K562 (cell line): ENCODE results near the gene GRK4. TPM values are rescaled to one million over a fixed set of nuclear protein-coding genes. Genes with fewer than 3 reads are reported as not detected.
A peak's percentile ranks its signal among the peaks of the same experiment; 100 is the strongest.

Source experiments
- ATAC-seq: fragments of 200-7000 bp; cut with Tn5 transposase; 3 replicates; pipeline ENCODE4 v1.9.1; 2020; ENCODE audit warnings: moderate library complexity
- BruUV-seq: library from RNA; stranded (reverse); fragments of 400-500 nt; replicated peaks from 2 replicates; lab custom pipeline; 2021; lab: Mats Ljungman, UMichigan
- CTCF ChIA-PET: fragments of 300-600 bp; formaldehyde crosslinking; extraction: SDS; loops from one replicate; lab custom pipeline; 2021; ENCODE audit warnings: low intra/inter-chr PET ratio; lab: Yijun Ruan, JAX
- POLR2A ChIA-PET: fragments of 300-600, 350-650 bp; sonication (Branson Sonifier 250); formaldehyde crosslinking; extraction: SDS; loops from one replicate; lab custom pipeline; 2021; ENCODE audit warnings: antibody characterized with exemption, inconsistent platforms; lab: Yijun Ruan, JAX
- DNase-seq, 4 experiments: peaks; one replicate each; pipeline versions ENCODE4 v3.0.0 to v3.0.0-alpha.2; 2011 to 2018; ENCODE audit warnings: low spot score in 3 of 4, mixed read lengths in 3 of 4; ENCODE audit errors: extremely low read depth in 1 of 4
- FAIRE-seq: peaks from 2 replicates; lab custom pipeline; 2011; peaks lifted over from hg19 to GRCh38; lab: Jason Lieb, UNC
- H2AFZ ChIP-seq: 2 replicates; pipeline ENCODE4 v1.6.0; 2011; ENCODE audit warnings: low read depth, low read length, control low read depth, inconsistent platforms
- H3K27ac ChIP-seq: fragments of 200-600 bp; 3 replicates; pipeline ENCODE4 v1.8.0; 2011; ENCODE audit warnings: low read depth, mild to moderate bottlenecking, control low read depth, inconsistent platforms, low read length, moderate library complexity, mixed read lengths; ENCODE audit errors: extremely low read depth
- H3K27me3 ChIP-seq, 2 experiments: fragments of 300-600 bp in 1 of 2; 2 replicates in 1 of 2; 3 replicates in 1 of 2; pipeline versions ENCODE4 v1.6.0 to v1.8.0; 2011; ENCODE audit warnings: inconsistent platforms in 2 of 2, low read length in 2 of 2, mild to moderate bottlenecking in 1 of 2, mixed read lengths in 1 of 2, moderate library complexity in 1 of 2; ENCODE audit not compliant: control insufficient read depth in 2 of 2, insufficient read depth in 2 of 2
- H3K36me3 ChIP-seq: fragments of 300-600 bp; 3 replicates; pipeline ENCODE4 v1.8.0; 2011; ENCODE audit warnings: mild to moderate bottlenecking, low read length, inconsistent platforms; ENCODE audit not compliant: control insufficient read depth, insufficient read depth
- H3K4me1 ChIP-seq, 2 experiments: fragments of 200-600 bp in 1 of 2; replicated peaks in 1 of 2; 2 replicates in 1 of 2; 3 replicates in 1 of 2; pipeline versions ENCODE4 v1.5.1 to v1.8.0; 2011; ENCODE audit warnings: inconsistent platforms in 2 of 2, low read length in 2 of 2, mild to moderate bottlenecking in 1 of 2, mixed read lengths in 1 of 2, moderate library complexity in 1 of 2; ENCODE audit not compliant: control insufficient read depth in 2 of 2, insufficient read depth in 2 of 2
- H3K4me2 ChIP-seq: 2 replicates; pipeline ENCODE4 v1.6.1; 2011; ENCODE audit warnings: low read length, control low read depth, inconsistent platforms, mixed read lengths; ENCODE audit not compliant: insufficient read depth
- H3K4me3 ChIP-seq: fragments of 200-600 bp; sonication (generic), shearing (Covaris generic); 2 replicates; pipeline ENCODE4 v1.5.1; 2016; ENCODE audit warnings: control low read depth, inconsistent platforms
- H3K79me2 ChIP-seq: fragments of 200-600 bp; 3 replicates; pipeline ENCODE4 v1.8.0; 2011; ENCODE audit warnings: low read length, inconsistent platforms; ENCODE audit not compliant: control insufficient read depth, insufficient read depth
- H3K9ac ChIP-seq, 2 experiments: 2 replicates each; pipeline versions ENCODE4 v1.6.0 to v1.6.1; 2011; ENCODE audit warnings: low read depth in 2 of 2, low read length in 2 of 2, control low read depth in 1 of 2, inconsistent platforms in 1 of 2, mild to moderate bottlenecking in 1 of 2, mixed read lengths in 1 of 2; ENCODE audit not compliant: insufficient read depth in 1 of 2
- H3K9me1 ChIP-seq: one replicate; pipeline ENCODE4 v1.6.0; 2011; ENCODE audit warnings: inconsistent platforms, mild to moderate bottlenecking, low read length, moderate library complexity; ENCODE audit not compliant: control insufficient read depth, insufficient read depth
- H3K9me3 ChIP-seq: replicated peaks from 2 replicates; pipeline ENCODE4 v1.5.1; 2011; ENCODE audit warnings: low read depth, low read length, inconsistent platforms; ENCODE audit not compliant: control insufficient read depth, insufficient read depth
- H4K20me1 ChIP-seq: replicated peaks from 2 replicates; pipeline ENCODE4 v1.6.1; 2011; ENCODE audit warnings: low read length, inconsistent platforms, mixed read lengths; ENCODE audit not compliant: control insufficient read depth, insufficient read depth
- BCL6 ChIP-seq: fragments of 250-450 bp; sonication (Bioruptor Pico); IDR thresholded peaks from 2 replicates; pipeline ENCODE4 v1.4.0; 2020
- BHLHE40 ChIP-seq: IDR thresholded peaks from 2 replicates; pipeline ENCODE4 v1.6.1; 2011; ENCODE audit warnings: low read length, improper control_type of control experiment
- EP300 ChIP-seq: IDR thresholded peaks from 2 replicates; pipeline ENCODE4 v1.6.1; 2012; ENCODE audit warnings: low read length, improper control_type of control experiment
- HMGN3 ChIP-seq: IDR thresholded peaks from 2 replicates; pipeline ENCODE4 v1.6.1; 2011; ENCODE audit warnings: borderline replicate concordance, low read depth, mild to moderate bottlenecking, mixed read lengths, low read length; ENCODE audit not compliant: insufficient read length; ENCODE audit errors: extremely low read depth
- HNRNPL ChIP-seq: fragments of 200-400 bp; formaldehyde crosslinking; IDR thresholded peaks from 2 replicates; pipeline ENCODE4 v1.6.1; 2017; ENCODE audit warnings: low read depth, mild to moderate bottlenecking, low read length
- MAX ChIP-seq: sonication (generic); formaldehyde crosslinking; IDR thresholded peaks from 2 replicates; pipeline ENCODE4 v1.9.0; 2022; ENCODE audit warnings: mild to moderate bottlenecking, missing genetic modification reagents
- POLR2G ChIP-seq: fragments of 200-400 bp; formaldehyde crosslinking; IDR thresholded peaks from 2 replicates; pipeline ENCODE4 v1.6.1; 2017; ENCODE audit warnings: low read depth, mild to moderate bottlenecking, antibody characterized with exemption, low read length, moderate library complexity
- SREBF2 ChIP-seq: sonication (generic); formaldehyde crosslinking; IDR thresholded peaks from 2 replicates; pipeline ENCODE4 v1.4.0; 2020; ENCODE audit warnings: mild to moderate bottlenecking, missing genetic modification reagents
- TFAP4 ChIP-seq: sonication (generic); formaldehyde crosslinking; IDR thresholded peaks from 2 replicates; pipeline ENCODE4 v1.8.0; 2022; ENCODE audit warnings: missing genetic modification reagents, mild to moderate bottlenecking, moderate library complexity, borderline replicate concordance
- XRCC3 ChIP-seq: fragments of 450-650 bp; IDR thresholded peaks from 2 replicates; pipeline ENCODE4 v1.6.1; 2017; ENCODE audit warnings: mild to moderate bottlenecking, moderate library complexity
- ZNF274 ChIP-seq: IDR thresholded peaks from 2 replicates; pipeline ENCODE4 v1.6.1; 2011; ENCODE audit warnings: low read depth, mild to moderate bottlenecking, low read length, moderate library complexity, borderline replicate concordance
- ZNF436 ChIP-seq: fragments of 250-450, 450-650 bp; sonication (Bioruptor Pico); formaldehyde crosslinking; IDR thresholded peaks from 2 replicates; pipeline ENCODE4 v1.7.0; 2020; ENCODE audit warnings: mild to moderate bottlenecking
- ZNF609 ChIP-seq: sonication (generic); formaldehyde crosslinking; IDR thresholded peaks from 2 replicates; pipeline ENCODE4 v1.8.1; 2023; ENCODE audit warnings: missing genetic modification reagents, mild to moderate bottlenecking, borderline replicate concordance
- ZNF668 ChIP-seq: fragments of 250-450 bp; sonication (Bioruptor Pico); IDR thresholded peaks from 2 replicates; pipeline ENCODE4 v1.8.0; 2022; ENCODE audit warnings: mild to moderate bottlenecking, inconsistent platforms
- WGBS: fragments of 100-300 bp; shearing (Covaris generic); methylation state at CpG from one replicate; pipeline ENCODE4 v1.1.6; 2016; ENCODE audit warnings: low coverage, mixed read lengths; ENCODE audit not compliant: insufficient coverage; ENCODE audit errors: missing lambda C conversion rate; 5-methylcytosine and 5-hydroxymethylcytosine counted together
- in situ Hi-C: fragments of 300-500 bp; cut with MboI; formaldehyde crosslinking; loops from 4 replicates; pipeline ENCODE4 v1.15.0; 2018; ENCODE audit warnings: inconsistent platforms, mixed read lengths
- intact Hi-C: fragments of 100-400 bp; cut with micrococcal nuclease; formaldehyde crosslinking; loops from 2 replicates; pipeline ENCODE4 v1.14.2; 2022
- polyA plus RNA-seq, 8 experiments: library from polyadenylated mRNA; depleted of rRNA in 4 of 8; stranded (reverse) in 5 of 8; unstranded in 3 of 8; fragments of >200 nt; fragmentation: Nextera tagmentation in 2 of 8; fragmentation: Illumina TruSeq in 1 of 8; extraction: Ambion mirVana in 2 of 8; extraction: Trizol in 1 of 8; gene quantifications; 2 replicates each; pipeline versions ENCODE4 v1.2.1 to v1.2.3, GENCODE V29; 2011 to 2014; ENCODE audit warnings: inconsistent platforms in 1 of 8, missing spikeins in 1 of 8
- total RNA-seq, 7 experiments: library from RNA; depleted of rRNA in 6 of 7; stranded (reverse); fragments of >200 nt in 6 of 7; fragmentation: Illumina TruSeq in 2 of 7; extraction: Trizol in 2 of 7; gene quantifications; 2 replicates each; pipeline versions ENCODE4 v1.2.1 to v1.2.3, GENCODE V29; 2011 to 2021; ENCODE audit warnings: low replicate concordance in 1 of 7
- TF ChIP-seq, protein P1 (sequence below): conservative IDR thresholded peaks from 2 replicates; pipeline ENCODE4 v1.6.1; 2011; ENCODE audit warnings: low read depth, mild to moderate bottlenecking, low read length; ENCODE audit not compliant: control insufficient read depth

The GRK4 gene
- total and polyA plus RNA-seq, 9 of the 15 experiments (the other 6 are each of a cell fraction or from before 2014, with no cell fraction given): 1.1 to 4.8 (median 2.6) TPM

GRCh38 chr4:2933566-2934076 is 29.8 kb upstream of the GRK4 start:
- ChIA-PET POLR2A (no interaction called here), CTCF (interaction anchor here (0.6 kb wide), 1 partner anchor 233 kb away, joined by 4 read pairs; no protein-coding TSS in a partner anchor)
- H3K27me3 ChIP-seq: no peaks in the 10 kb centered on the region
- DNase-seq (no peak), ATAC-seq (no peak), FAIRE-seq (no peak)
- peak overlapping the region; percentile 56 for H3K4me3 ChIP-seq
- peak overlapping the region; percentile 64 for H3K27ac ChIP-seq
- peaks cover 62% of the 10 kb centered on the region for H3K36me3 ChIP-seq
- 0 out of 2 replicates have a peak overlapping the region, but pooled peaks have one; percentile 56 for H2AFZ ChIP-seq
- H3K9me3 ChIP-seq: no peaks in the 10 kb centered on the region
- H3K9me1 ChIP-seq: no peaks in the 10 kb centered on the region
- H3K4me1 ChIP-seq: peaks cover 17 to 64% of the 10 kb centered on the region in 2 experiments; a peak in 4 of 5 replicates
- intact Hi-C loops: no loop called here
- BruUV-seq: TSS peak; percentile 23
- peak overlapping the region; percentile 67; the same call in 1 of the 2 replicates for H3K4me2 ChIP-seq
- H4K20me1 ChIP-seq: peaks cover 17% of the 10 kb centered on the region; the same call in 1 of the 2 replicates
- H3K9ac ChIP-seq: peak overlapping the region; percentile 42 to 92; a peak in 3 of 4 replicates
- in situ Hi-C loops: no loop called here
- 51% methylated on average over 23 of the region's 31 CpGs for WGBS
- H3K79me2 ChIP-seq: peaks cover 28% of the 10 kb centered on the region; the same call in 2 of the 3 replicates
- TF ChIP-seq ZNF274: no peak
- TF ChIP-seq SREBF2 (CRISPR knock-in tag): no peak
- TF ChIP-seq TFAP4 (CRISPR knock-in tag): peak; percentile 40; the same call in 1 of the 2 replicates
- TF ChIP-seq MAX: peak; percentile 57; the same call in 1 of the 2 replicates
- TF ChIP-seq XRCC3: no peak
- no peak for TF ChIP-seq BHLHE40
- TF ChIP-seq EP300: no peak
- no peak for TF ChIP-seq ZNF609 (CRISPR knock-in tag)
- no peak for TF ChIP-seq ZNF436
- peak; percentile 55 for TF ChIP-seq POLR2G
- TF ChIP-seq HMGN3: peak; percentile 16
- no peak for TF ChIP-seq ZNF668 (CRISPR knock-in tag)
- TF ChIP-seq, protein P1, sequence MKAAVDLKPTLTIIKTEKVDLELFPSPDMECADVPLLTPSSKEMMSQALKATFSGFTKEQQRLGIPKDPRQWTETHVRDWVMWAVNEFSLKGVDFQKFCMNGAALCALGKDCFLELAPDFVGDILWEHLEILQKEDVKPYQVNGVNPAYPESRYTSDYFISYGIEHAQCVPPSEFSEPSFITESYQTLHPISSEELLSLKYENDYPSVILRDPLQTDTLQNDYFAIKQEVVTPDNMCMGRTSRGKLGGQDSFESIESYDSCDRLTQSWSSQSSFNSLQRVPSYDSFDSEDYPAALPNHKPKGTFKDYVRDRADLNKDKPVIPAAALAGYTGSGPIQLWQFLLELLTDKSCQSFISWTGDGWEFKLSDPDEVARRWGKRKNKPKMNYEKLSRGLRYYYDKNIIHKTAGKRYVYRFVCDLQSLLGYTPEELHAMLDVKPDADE: no peak
- TF ChIP-seq BCL6: no peak
- TF ChIP-seq HNRNPL: peak; percentile 70; the same call in 1 of the 2 replicates
